ENCODE data around the gene WDR4.
"Not testable (repeated sequence)": the region's sequence is repeated elsewhere in the genome, so short reads cannot be mapped to it uniquely, and the experiment has no call there.

The WDR4 gene

DNA sequence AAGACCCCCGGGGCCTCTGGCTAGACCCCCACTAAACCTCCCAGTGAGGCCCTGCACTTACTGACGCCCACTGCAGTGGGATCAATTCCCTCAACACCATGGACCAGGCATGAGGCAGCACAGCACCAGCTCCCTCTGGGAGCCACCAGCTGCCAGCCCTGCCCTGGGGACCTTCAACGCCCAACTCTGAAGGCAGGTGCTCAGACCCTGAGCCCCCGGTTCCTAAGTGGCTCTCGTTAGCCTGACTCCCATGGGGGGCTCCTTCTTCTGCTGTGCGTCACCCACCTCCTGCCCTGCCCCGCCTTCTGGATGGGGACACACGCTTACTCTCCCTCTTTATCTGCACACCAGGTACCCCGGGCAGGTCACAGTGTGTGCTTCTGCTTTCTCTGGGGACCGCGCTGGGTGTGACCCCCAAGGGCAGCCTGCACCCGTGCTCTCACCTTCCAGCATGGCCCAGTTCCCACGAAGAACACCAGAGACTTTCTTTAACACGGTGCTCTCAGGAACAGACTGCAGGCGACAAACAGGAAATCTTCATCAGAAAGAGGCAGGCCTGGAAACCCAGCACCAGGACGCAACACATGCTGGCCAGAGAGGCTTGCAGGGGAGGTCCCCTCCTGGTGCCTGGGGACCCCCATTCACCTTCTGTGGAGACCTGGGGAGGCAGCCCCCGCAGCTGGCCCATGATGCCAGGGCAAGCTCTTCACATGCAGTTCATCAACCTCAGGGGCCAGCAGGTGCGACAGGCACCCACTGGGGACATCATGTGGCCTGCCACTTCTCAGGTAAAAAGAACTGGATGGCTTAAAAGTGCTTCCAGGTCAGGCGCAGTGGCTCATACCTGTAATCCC, 27.3 kb downstream of the WDR4 start:
- no peak for DNase-seq

DNA sequence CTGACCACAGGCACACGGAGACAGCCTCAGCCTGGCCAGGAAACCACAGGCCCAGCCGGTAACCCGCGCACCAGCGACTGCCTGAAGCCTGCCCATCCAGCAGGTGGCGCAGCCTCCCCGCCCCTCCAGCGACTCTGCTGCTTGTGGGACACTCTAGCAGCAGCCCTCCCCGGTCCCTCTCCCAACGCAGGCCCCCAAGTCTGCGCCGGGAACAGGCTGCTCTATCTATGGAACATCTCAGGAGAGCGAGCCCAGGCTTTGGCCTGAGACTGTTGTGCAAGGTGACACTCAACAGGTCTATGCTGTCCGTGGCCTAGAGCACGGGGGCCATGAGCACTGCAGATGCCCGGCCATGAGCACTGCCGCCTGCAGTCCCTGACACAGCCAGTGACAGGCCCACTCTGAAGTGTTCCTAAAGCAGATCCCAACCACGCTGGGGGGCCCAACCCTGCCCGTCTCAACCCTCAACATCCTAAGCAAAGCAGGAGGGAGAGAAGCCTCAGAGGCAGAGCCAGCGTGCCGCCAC, 28.4 kb downstream of the WDR4 start:
- no peak for DNase-seq

DNA sequence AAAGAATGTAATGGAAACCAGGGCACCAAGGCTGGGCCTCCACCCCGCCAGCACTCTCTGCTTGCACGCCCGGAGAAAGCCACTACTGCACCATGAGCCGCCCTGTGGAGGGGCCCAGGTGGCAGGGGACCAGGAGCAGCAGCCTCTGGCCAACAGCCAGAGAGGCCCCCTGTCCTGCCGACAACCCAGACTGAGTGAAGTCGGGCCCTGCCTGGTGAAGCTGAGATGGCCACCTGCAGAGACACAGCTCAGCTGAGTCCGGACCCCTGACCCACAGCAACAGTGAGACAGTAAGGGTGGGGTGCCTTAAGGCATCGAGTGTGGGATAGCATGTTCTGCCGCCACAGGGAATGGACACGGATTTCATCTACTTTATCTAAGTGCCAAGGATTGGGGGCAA, 28.9 kb downstream of the WDR4 start:
- DNase-seq, result no peak

DNA sequence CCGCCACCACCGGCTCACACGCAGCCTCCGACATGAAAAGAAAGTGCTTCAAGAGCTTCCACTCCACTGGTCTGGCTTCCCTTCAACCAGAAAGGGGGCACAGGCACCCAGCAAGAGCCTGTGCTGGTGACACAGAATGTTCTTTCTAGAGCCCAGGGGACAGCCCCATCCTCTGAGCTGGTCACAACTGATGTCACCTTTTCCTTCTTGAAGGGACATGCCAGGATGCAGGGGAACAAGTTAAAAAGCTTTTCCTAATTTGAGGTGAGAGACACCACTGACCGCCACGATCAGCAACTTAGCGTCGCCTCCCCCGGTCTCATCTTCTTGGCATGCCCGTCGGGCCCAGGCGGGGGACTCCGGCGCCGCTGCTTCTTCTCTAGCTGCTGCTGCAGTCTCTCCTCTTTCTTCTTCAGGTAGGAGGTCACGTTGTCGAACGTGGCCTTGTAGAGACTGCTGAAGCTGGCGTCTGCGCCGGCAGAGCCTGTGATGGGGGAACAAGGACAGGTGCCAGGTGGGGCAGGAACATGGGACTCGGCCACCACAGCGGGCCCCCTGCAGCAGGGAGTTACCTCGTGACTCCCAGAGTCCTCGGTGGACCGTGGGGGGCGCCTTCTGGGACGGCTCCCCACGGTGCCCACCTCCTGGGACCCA, 29.5 kb downstream of the WDR4 start:
- DNase-seq, result no peak

DNA sequence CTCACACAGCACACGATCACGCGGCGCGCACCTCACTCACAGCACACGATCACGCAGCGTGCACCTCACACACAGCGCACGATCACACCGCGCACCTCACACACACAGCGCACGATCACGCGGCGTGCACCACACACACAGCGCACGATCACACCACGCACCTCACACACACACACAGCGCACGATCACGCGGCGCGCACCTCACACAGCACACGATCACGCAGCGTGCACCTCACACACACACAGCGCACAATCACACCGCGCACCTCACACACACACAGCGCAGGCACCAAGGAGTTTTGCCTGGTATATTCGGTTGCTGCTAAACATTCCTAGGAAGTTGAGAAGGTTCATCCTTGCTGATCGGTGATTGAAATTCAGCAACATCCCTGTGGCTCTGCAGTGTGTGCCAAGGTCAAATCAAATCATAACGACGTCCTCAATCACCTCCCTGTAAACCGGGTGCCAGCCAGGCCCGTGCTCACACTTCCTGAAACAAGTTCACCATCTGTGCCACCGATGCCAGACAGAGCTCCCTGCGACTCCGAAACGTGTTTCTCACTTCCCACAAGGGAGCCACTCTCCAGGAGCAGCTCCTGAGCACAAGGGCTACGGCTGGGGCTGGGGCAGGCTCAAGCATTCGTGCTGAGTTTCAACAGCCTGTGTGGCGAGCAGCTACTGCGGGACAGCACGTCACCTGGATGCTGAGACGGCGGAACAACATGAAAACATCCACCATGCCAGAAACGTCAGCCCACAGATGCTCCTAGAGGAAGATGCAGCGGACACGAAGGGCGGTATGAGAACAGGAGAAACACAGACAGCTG, 30.2 kb downstream of the WDR4 start:
- no peak for DNase-seq

DNA sequence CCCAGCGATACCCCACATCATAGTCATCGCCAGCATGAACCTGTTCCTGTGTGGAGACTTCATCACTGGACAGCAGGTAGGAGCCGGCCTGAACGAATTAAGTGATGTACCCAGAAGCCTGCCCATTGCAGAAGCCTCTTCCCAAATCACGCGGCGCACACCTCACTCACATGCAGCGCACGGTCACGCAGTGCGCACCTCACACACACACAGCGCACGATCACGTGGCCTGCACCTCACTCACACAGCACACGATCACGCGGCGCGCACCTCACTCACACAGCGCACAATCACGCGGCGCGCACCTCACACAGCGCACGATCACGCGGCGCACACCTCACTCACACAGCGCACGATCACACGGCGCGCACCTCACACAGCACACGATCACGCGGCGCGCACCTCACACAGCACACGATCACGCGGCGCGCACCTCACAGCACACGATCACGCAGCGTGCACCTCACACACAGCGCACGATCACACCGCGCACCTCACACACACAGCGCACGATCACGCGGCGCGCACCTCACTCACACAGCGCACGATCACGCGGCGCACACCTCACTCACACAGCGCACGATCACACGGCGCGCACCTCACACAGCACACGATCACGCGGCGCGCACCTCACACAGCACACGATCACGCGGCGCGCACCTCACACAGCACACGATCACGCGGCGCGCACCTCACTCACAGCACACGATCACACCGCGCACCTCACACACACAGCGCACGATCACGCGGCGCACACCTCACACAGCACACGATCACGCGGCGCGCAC, 31.0 kb downstream of the WDR4 start:
- DNase-seq, result not testable (repeated sequence)

DNA sequence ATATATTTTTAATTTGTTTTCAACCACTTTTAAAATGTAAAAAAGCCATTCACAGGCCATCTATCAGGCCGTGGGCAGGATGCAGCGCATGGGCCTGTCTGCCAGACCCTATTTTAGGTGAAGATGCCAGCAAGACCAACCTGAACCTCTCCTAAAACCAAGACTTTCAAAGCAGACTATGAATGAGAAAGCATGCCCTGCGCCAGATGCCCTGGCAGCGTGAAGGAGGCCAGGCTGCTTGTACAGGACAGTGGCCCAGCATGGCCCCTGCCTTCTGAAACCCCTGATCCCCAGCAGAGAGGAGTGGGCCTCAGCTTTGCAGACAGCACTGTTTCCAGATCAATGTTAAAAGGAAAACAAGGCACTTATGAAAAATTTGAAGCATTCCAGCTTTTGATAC, 31.6 kb downstream of the WDR4 start:
- DNase-seq, result no peak

DNA sequence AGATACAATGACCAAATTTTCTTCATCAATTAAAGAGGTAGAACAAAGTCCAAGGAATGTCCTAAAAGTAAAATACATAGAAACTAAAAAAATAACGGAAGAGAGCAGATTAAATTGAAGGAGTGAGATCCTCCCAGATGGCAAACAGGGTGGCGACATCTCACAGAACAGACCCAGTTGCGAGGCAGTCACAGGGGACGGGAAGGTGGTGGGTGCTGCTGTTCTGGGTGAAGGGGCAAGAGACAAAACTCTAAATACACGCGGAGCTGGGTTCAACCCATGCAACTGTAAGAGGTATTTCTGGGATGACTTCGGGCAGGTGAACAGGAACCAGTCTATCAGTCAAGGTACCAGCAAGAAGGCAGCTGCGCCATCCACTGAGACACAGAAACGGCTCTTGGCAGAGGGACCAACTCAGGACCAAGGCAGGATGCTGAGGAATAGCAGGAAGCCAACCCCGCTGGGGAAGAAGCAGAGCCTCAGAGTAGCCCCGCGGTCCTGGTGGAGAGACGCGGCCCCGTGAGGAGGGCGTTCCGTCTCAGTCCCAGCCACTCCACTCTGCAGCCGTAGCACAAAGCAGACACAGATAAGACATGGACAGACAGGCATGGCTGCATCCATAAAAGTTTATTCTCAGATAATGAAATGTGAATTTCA, 32.2 kb downstream of the WDR4 start:
- DNase-seq, result no peak

DNA sequence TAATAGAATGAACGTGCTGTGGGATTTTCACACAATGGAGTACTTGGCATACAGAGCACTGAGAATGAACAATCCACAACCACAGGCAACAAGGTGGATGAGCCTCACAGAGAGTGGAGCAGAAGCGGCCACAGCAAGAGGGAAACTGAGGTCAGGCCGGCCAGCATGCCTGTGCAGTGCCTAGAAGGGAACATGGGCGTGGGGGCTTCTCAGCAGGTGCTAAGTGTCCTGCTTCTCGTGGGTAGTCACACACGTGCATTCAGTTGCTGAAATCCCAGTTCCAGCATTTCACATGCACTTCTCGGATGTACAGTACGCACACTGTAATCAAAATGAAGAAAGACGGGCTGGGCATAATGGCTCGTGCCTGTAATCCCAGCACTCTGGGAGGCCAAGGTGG, 33.1 kb downstream of the WDR4 start:
- DNase-seq, result no peak

DNA sequence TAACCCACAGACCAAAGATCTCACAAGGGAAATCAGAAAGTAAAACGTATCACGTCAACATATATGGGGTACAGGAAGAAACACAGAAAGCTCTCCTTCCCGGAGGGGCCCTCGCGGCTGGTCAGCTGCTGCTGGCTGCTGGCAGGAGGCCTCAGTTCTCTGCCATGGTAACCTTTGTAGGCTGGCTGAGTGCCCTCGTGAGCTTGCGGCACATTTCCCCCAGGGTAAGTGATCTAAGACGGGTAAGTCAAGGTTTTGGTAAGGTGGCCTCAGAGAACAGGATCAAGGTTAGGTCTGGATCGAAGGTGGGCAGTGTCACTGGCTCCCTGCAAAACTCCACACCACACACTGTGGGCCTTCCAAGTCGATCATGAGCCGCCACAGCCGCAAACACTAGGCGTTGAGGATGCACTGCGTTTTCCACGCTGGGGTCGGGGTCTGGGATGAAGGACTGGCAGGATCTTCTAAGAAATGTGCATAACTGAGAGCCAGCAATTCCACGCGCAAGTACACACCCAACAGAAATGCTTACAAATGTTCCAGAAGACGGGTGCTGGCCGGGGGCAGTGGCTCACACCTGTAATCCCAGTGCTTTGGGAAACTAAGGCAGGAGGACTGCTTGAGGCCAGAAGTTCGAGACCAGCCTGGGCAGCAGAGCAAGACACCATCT, 33.9 kb downstream of the WDR4 start:
- DNase-seq, result no peak

DNA sequence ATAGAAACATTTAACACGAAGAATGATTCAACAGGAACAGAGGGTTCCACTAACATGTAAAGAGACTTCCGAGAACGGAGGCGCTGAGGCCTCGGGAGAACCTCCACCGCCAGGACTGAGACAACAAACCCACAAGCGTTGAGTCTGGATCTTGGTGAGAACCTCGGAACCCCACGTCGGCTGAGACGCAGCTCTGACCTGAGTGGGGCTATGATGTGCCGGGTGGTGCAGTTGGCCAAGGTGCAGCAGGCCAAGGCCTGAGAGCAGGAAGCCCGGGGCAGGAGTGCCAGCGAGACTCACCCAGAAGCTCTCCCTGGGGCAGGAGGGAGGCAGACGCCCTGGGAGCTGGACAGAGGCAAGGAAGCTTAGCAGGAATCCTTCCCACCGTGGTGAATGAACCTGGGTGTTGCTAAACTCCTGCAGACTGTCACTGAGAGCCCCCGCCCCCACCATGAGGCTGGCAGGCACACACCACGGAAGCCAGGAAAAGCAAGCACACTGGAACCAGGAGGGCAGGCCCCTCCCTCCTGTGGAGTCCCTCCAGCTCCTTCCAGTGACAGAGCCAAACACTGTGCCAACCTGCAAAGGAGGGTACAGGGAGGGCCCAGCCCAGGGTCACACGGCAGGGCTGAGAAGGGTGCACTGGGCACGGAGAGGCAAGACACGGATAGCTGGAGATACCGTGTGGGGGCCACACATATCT, 34.8 kb downstream of the WDR4 start:
- DNase-seq, result no peak

DNA sequence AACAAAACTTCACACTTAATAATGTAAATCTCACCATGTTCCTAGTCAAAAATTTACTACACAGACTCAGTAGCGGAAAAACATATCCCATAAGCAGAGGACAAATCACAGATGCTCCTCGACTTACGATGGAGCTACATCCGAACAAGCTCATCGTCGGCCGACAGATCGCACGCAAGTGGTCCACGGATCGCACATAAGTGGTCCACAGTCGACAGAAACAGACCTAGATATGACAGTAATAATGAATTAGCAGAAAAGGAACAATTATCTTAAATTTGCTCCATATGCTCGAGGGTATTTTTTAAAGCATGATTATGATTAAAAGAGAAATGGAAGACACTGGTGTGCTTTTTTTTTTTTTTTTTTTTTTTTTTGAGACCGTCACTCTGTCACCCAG, 36.3 kb downstream of the WDR4 start:
- DNase-seq, result no peak

DNA sequence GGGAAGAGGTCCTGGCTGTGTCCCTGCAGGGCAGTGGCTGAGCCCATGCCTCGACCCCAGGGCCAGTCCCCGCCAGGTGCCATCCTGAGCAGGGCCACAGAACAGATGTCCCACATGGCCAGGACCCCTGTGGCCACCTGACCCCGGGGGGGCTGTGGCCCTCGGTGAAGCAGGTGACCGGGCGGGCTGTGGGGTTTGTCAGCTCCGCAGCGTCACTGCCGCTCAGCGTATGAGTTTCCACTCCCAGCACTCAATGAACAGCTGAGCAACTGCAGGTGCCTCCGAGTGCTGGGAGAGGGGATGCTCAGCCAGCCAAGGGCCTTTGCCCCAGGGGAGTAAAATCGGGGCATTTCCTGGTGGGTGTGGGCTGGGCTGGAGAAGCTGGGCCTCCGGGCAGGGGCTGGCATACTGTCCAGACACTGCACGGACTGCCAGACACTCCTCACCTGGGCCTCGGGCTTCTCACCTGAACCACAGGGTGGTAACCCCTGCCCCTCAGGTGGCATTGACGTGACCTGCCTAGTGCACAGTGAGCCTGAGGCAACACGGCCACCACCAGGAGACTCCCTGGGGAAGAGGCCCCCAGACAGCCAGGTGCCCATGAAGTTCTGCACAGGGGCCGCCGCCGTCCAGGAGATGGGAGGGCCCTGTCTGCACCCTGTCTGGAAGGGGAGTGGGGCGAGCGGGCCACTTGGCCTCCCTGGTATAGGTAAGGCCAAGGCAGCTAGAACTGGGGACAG, 37.3 kb downstream of the WDR4 start:
- not testable (repeated sequence) for DNase-seq

DNA sequence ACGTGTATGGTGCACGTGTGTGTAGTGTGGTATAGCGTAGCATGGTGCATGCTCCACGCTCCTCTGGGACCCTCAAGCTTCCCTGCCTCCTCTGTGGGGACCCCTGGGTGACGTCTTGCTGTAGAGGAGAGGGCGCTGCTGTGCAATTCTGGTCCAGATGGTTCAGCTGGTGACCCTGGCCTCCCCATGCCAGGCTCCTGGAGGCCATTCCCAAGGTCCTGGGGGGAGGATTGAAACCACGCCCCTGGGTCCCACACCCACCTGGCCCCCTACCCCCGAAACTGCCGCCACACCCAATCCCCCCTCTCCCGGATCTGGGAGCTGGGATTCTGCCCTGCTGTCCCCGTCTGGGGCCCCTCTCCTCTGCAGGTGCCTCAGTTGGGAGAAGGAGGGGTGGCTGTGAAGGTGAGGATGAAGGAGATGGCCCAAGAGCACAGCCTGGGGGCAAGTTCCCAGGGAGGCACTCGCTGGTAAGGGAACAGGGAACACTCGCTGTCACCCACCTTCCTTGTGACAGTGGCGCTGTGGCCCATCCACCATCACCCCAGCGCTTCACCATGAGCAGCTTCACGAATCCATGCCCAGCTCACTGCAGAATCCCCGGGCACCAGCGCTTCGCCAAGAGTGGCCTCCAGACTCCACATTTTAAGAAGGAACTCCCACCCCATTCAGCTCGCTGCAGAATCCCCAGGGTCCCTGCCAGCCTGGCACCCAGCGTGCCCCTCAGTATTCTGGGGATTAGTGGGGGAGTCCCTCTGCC, 38.0 kb downstream of the WDR4 start:
- DNase-seq, result no peak

DNA sequence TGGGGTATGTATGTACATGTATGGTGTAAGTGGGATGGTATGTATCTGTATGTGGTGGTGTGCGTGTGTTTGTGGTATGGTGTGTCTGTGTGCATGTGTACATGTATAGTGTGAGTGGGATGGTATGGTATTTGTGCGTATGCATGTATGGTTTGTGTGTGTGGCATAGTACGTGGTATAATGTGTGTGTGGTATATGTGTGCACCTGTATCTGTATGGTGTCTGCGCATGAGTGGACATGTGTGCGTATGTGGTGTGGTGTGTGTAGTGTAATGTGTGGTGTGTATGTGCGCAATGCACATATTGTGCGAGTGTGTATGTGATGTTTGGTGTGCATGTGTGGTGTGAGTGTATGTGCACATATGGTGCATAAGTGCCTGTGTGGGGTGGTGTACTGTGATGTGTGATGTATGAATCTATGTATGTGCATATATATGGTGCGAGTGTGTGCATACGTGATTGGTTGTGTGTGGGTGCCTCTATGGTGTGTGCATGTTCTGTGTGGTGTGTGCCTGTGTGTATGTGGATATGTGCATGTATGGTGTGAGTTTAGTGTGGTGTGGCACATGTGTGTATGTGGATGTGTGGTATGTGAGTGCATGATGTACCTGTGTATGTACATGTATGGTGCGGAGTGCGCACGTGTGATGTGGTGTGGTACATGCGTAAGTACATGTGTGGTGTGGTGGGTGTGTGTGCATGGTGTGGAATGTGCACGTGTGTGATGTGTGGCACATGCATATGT, 38.8 kb downstream of the WDR4 start:
- DNase-seq, result no peak

DNA sequence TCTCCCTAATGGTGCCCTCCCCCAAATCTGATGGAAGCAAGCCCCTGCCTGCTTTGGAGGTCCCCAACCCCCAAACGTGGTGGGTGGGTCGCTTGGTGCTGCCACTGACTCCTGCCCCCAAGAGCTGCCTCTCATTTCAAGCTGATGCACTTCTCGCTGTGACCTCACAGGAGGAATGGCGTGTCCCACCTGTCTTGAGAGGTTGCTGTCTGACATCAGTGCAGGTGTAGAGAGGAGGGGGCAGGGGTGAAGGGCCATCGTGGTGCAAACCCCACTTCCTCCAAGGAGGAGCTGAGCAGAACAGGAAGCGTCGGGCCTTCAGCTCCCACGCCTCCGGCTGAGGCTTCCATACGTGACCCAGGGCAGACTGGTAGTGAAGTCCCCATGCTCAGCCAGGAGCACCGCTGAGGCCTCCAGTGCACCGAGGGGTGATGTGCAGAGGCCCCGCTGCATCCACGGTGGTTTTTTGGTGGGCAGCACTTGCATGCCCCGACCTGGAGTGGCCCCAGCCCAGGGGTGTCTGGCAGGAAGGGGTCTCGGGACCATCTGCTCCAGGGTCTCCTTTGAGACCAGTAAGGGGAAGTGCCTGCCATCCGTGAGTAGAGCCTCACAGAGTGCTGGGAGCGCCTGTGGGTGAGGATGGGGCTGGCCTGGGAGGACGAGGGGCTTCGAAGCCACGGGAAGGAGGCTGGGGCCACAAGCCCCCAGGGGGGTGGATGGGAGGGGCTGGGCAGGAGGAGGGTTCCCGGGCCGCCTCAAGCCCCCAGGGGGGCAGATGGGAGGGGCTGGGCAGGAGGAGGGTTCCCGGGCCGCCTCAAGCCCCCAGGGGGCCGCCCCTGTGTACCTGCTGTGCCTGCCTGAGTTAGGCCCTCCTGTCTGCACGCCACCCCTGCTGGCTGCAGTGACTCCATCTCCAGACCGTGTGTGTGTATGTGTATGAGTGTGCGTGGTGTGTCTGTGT, 39.8 kb downstream of the WDR4 start:
- DNase-seq, result no peak

DNA sequence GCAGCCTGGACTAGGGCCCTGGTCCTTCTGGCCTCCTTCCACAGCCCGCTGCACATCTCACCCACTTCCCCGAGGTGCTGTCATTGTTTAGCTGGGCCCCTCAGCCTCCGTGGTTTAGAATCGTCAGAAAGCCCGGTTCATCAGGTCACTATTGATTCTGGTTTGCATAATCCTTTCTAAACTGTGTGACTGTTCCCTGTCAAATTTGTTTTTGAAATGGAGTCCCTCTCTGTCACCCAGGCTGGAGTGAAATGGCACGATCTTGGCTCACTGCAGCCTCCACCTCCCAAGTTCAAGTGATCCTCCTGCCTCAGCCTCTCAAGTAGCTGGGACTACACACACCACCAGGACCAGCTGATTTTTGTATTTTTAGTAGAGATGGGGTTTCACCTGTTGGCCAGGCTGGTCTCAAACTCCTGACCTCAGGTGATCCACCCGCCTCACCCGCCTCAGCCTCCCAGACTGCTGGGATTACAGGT, 41.1 kb downstream of the WDR4 start:
- not testable (repeated sequence) for DNase-seq

Measured in NCI-H526 treated with DMSO at 0.1 percent for 48 hours (cell line).